Measurements from ENCODE around the gene ATG10.
"Not testable (repeated sequence)": the region's sequence is repeated elsewhere in the genome, so short reads cannot be mapped to it uniquely, and the experiment has no call there.

The ATG10 gene

GRCh38 chr5:82023644-82024043 is 51.8 kb downstream of the ATG10 start:
- Histone ChIP-seq H3K4me3 (no peak overlapping the region), H3K36me3 (no peaks in the 10 kb centered on the region), H3K27me3 (no peaks in the 10 kb centered on the region), H3K27ac (no peak overlapping the region), H3K4me1 (peaks cover 0 to 6% (median 0%) of the 10 kb centered on the region in 4 donors), H3K9me3 (no peaks in the 10 kb centered on the region)
- TF ChIP-seq, protein P1, sequence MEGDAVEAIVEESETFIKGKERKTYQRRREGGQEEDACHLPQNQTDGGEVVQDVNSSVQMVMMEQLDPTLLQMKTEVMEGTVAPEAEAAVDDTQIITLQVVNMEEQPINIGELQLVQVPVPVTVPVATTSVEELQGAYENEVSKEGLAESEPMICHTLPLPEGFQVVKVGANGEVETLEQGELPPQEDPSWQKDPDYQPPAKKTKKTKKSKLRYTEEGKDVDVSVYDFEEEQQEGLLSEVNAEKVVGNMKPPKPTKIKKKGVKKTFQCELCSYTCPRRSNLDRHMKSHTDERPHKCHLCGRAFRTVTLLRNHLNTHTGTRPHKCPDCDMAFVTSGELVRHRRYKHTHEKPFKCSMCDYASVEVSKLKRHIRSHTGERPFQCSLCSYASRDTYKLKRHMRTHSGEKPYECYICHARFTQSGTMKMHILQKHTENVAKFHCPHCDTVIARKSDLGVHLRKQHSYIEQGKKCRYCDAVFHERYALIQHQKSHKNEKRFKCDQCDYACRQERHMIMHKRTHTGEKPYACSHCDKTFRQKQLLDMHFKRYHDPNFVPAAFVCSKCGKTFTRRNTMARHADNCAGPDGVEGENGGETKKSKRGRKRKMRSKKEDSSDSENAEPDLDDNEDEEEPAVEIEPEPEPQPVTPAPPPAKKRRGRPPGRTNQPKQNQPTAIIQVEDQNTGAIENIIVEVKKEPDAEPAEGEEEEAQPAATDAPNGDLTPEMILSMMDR (IDR thresholded peaks at IDR 0.05): no peak
- DNase-seq: no peak
- intact Hi-C loops (cut with DNase I; ENCODE audit: low total_unique reads): no loop called here

DNA sequence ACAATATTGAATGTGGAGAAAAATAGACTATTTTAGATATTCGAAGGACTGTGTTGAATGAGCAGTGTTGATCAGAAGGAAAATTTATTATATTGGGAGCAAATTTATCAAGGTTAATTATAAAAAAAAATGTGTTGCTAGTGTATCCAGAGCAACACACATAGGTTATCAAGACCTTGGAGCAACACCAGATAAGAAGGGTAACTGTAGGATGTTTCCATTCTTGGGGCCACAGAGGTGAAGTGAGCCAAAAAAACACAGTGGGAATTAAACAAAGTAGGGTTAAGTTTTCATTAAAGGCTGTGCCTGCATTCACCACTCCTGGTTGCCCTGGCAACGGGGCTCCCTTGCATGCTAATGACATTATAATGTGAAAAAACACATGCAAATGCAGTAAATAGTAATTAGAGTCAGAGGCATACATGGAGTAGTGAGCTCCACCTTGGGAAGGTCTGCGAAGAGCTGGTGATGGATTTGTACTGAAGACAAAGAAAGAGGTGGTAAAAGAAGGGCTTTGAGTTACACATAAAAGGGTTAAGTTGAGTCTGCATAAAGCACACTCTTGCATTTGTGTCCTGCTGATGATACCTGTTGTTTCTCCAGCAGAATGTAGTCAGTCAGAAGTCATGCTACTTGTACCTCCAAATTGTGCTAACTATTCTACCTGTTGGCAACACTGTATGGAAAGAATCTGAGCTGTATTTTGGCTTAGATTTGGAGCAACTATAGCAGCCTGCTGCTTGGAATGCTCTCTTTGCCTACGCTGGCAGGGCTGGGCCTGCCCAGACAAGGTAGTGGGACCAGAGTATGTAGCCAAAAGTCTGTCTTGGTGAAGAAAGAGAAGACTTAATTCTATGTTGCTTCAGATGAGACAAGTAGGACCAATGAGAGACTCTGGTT is 59.6 kb downstream of the ATG10 start:
- intact Hi-C loops (cut with DNase I; ENCODE audit: low total_unique reads): no loop called here
- peaks cover 0 to 6% (median 0%) of the 10 kb centered on the region in 4 donors for H3K4me1 ChIP-seq
- no peaks in the 10 kb centered on the region for H3K36me3 ChIP-seq
- TF ChIP-seq, protein P1 (IDR thresholded peaks at IDR 0.05): no peak
- no peaks in the 10 kb centered on the region for H3K27me3 ChIP-seq
- H3K27ac ChIP-seq: no peak overlapping the region
- H3K4me3 ChIP-seq: no peak overlapping the region
- no peaks in the 10 kb centered on the region for H3K9me3 ChIP-seq
- DNase-seq: no peak

DNA sequence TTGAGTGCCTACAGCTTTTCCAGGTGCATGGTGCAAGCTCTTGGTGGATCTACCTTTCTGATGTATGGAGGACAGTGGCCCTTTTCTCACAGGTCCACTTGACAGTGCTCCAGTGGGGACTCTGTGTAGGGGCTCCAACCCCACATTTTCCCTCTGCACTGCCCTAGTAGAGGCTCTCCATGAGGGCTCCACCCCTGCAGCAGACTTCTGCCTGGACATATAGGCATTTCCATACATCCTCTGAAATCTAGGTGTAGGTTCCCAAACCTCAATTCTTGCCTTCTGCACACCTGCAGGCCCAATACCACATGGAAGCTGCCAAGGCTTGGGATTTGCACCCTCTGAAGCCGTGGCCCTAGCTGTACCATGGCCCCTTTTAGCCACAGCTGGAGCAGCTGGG is 71.1 kb downstream of the ATG10 start:
- DNase-seq; H3K4me3 ChIP-seq; intact Hi-C loops (cut with DNase I; ENCODE audit: low total_unique reads); H3K36me3 ChIP-seq; H3K27me3 ChIP-seq; H3K27ac ChIP-seq; H3K9me3 ChIP-seq: not testable (repeated sequence)
- peaks cover 0 to 16% (median 12%) of the 10 kb centered on the region in 4 donors for H3K4me1 ChIP-seq

GRCh38 chr5:82044010-82044409 is 72.2 kb downstream of the ATG10 start:
- Histone ChIP-seq H3K27me3 (no peaks in the 10 kb centered on the region), H3K36me3 (no peaks in the 10 kb centered on the region), H3K27ac (no peak overlapping the region), H3K4me1 (peaks cover 0 to 16% (median 12%) of the 10 kb centered on the region in 4 donors), H3K4me3 (no peak overlapping the region), H3K9me3 (no peaks in the 10 kb centered on the region)
- no peak for DNase-seq
- intact Hi-C loops (cut with DNase I; ENCODE audit: low total_unique reads): no loop called here
- TF ChIP-seq, protein P1 (IDR thresholded peaks at IDR 0.05): no peak

GRCh38 chr5:82045554-82046275 is 73.9 kb downstream of the ATG10 start:
- H3K4me3 ChIP-seq: no peak overlapping the region
- H3K4me1 ChIP-seq: peaks cover 0 to 16% (median 12%) of the 10 kb centered on the region in 4 donors
- DNase-seq: no peak
- H3K27ac ChIP-seq: peak overlapping the region in 1 of 2 donors; percentile 15
- H3K27me3 ChIP-seq: no peaks in the 10 kb centered on the region
- no peaks in the 10 kb centered on the region for H3K9me3 ChIP-seq
- TF ChIP-seq, protein P1 (IDR thresholded peaks at IDR 0.05): no peak
- intact Hi-C loops (cut with DNase I; ENCODE audit: low total_unique reads): no loop called here
- no peaks in the 10 kb centered on the region for H3K36me3 ChIP-seq

DNA sequence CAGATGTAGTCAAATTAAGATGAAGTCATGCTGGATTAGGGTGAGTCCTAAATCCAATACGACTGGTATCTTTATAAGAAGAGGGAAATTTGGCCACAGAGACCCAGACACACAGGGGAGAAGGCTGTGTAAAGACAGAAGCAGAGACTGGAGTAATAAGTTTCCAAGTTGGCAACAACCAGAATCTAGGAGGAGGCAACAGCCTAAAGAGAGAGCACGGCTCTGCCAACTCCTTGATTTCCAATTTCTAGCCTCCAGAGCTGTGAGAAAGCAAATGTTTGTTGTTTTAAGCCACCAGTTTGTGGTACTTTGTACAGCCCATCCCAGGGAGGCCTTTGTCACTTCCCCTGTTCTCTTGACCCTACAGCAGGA is 74.4 kb downstream of the ATG10 start:
- intact Hi-C loops (cut with DNase I; ENCODE audit: low total_unique reads): no loop called here
- Histone ChIP-seq H3K27ac (peak overlapping the region in 1 of 2 donors; percentile 15), H3K4me1 (peaks cover 0 to 16% (median 12%) of the 10 kb centered on the region in 4 donors), H3K4me3 (no peak overlapping the region), H3K36me3 (no peaks in the 10 kb centered on the region), H3K27me3 (no peaks in the 10 kb centered on the region), H3K9me3 (no peaks in the 10 kb centered on the region)
- TF ChIP-seq, protein P1 (IDR thresholded peaks at IDR 0.05): no peak
- DNase-seq: no peak

All from tibial artery (tissue), 4 donors.